HFF-Myc (cell line): ENCODE data around the gene CSRP1.

Experiments
- DNase-seq: peaks from one replicate; pipeline ENCODE4 v3.0.0-alpha.2; 2011; ENCODE audit warnings: low read depth; ENCODE audit errors: extremely low read depth
- H3K4me3 ChIP-seq: replicated peaks from 2 replicates; pipeline ENCODE4 v1.5.1; 2011; ENCODE audit warnings: low read depth, mild to moderate bottlenecking, control low read depth, low read length
- TF ChIP-seq, protein P1 (sequence below): IDR thresholded peaks from 2 replicates; pipeline ENCODE4 v1.5.1; 2012; ENCODE audit warnings: mild to moderate bottlenecking, low read depth, low read length, control low read depth; ENCODE audit errors: missing control alignments

Gene CSRP1

DNA sequence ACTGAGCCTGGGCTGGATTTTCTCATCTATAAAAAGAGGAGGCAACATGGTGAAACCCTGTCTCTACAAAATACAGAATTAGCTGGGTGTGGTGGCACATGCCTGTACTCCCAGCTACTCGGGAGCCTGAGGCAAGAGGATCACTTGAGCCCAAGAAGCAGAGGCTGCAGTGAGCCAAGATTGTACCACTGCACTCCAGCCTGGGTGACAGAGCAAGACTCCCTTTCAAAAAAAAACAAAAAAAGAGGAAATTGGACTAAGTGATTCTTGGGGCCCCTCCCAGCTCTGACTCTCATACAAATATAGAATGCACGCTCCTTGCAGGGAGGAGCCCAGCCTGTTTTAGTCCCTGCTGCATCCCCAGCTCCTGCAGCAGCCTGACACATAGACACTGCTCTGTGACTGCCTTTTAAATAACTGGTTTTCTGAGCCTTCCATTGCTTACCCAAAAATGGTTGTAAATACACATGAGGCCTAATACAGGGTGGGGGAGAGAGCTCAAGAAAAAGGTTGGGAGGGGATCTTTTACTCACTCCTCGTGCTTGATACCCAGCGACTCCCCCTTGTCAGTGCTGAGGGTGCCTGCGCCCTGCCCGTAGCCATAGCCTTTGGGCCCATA lies 17.2 kb downstream of the CSRP1 start:
- no peak overlapping the region for H3K4me3 ChIP-seq
- no peak for DNase-seq
- TF ChIP-seq, protein P1, sequence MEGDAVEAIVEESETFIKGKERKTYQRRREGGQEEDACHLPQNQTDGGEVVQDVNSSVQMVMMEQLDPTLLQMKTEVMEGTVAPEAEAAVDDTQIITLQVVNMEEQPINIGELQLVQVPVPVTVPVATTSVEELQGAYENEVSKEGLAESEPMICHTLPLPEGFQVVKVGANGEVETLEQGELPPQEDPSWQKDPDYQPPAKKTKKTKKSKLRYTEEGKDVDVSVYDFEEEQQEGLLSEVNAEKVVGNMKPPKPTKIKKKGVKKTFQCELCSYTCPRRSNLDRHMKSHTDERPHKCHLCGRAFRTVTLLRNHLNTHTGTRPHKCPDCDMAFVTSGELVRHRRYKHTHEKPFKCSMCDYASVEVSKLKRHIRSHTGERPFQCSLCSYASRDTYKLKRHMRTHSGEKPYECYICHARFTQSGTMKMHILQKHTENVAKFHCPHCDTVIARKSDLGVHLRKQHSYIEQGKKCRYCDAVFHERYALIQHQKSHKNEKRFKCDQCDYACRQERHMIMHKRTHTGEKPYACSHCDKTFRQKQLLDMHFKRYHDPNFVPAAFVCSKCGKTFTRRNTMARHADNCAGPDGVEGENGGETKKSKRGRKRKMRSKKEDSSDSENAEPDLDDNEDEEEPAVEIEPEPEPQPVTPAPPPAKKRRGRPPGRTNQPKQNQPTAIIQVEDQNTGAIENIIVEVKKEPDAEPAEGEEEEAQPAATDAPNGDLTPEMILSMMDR: no peak

DNA sequence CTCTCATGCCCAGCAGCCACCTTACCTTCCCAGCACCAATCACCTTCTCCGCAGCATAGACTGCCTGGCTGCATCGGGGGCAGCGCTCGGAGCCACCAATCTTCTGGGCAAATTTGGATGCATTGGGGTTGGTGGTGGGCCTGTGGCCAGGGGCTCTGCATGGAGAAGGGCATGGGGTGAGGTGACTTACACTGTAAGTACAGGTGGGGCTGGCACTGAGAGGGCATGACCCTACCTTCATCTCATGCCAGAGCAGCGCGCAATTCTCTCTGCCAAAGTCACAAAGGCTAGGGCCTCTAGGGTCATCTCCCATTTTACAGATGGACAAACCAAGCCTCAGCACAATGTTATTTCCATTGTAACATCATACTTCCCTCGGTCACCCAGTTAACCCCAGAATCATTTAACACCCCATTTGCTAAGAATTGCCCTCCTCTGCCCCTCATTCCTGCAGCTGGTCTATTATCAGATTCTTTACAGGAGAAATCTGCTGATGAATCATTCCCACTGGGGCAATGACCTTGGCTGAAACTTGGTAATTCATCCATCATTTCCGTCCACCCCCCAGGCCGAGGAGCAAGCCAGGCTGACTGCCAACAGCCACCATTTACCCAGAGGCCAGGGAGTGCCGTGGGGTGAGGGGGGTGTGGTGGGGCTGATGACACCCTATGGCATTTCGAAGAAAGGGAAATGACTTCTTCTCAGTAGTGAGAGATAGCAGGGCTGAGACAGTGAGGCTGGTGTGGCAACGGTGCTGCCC lies 17.9 kb downstream of the CSRP1 start:
- DNase-seq: peak; percentile 82

DNA sequence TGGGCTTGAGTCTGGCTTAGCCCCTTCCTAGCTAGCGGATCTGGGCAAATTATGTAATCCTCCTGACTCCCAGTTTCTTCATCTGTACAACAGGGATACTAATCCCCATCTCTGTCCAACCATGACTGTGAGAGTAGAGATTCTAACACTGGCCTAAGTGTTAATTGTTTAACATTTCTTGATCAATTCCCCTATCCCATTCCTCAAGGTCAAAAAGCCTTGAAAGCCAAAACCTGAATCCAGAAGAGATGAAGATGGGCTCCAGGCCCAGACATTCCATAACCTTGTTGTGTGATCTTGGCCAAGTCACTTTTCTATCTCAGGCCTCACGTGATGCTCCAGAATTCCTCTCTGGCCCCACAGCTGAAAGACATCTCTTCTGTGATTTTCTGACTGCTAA lies 19.2 kb downstream of the CSRP1 start:
- H3K4me3 ChIP-seq: no peak overlapping the region
- TF ChIP-seq, protein P1: no peak
- no peak for DNase-seq

More for the DNA sequence above, 17.9 kb downstream of the CSRP1 start:
- H3K4me3 ChIP-seq: no peak overlapping the region
- TF ChIP-seq, protein P1: no peak

DNA sequence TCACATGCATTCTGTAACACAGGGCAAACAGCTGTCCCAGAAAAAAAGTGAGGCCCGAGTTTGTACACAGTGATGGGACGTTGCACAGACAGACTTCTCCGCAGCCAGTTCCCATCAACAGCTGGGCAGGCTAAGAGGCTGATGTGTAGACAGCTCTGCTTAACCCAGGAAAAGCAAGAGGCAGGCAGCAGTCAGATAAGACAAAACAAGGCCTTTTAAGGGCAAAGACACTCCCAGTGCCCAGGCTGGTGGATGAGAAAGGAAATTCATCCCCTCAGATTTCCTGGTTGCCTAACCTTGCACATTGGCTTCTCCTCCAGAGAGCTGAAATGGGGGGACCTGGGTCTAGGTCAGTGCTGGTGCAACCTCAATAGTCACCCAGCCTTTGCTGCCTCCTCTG lies 20.7 kb downstream of the CSRP1 start:
- no peak for DNase-seq
- no peak overlapping the region for H3K4me3 ChIP-seq
- TF ChIP-seq, protein P1: no peak

DNA sequence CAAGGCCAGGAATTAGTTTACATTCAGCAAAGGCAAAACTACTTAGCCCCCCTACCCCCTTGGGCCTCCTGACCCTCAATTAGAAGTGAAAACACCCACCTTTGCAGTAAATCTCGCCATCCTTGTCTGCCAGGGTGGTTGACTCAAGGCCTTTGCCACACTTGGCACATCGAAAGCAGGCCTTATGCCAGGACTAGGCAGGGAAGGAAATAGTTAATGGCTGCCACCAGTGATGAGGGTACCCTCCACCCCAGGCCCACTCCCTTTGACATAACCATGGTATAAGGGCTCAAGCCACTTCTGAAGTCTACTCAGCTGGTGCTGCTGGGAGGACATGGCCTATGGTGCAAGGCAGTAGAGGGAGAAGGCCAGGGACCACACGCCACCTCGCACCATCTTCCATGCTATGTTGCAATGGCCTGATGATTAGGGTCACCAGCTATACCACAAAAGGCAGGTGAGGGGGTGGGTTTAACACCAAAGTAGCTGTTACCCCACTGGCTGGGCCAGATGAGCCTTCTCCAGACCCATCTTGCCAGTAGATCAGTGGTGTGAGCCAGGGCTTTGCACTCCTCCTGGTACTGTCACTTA lies 21.6 kb downstream of the CSRP1 start:
- H3K4me3 ChIP-seq: no peak overlapping the region
- TF ChIP-seq, protein P1: no peak
- no peak for DNase-seq

DNA sequence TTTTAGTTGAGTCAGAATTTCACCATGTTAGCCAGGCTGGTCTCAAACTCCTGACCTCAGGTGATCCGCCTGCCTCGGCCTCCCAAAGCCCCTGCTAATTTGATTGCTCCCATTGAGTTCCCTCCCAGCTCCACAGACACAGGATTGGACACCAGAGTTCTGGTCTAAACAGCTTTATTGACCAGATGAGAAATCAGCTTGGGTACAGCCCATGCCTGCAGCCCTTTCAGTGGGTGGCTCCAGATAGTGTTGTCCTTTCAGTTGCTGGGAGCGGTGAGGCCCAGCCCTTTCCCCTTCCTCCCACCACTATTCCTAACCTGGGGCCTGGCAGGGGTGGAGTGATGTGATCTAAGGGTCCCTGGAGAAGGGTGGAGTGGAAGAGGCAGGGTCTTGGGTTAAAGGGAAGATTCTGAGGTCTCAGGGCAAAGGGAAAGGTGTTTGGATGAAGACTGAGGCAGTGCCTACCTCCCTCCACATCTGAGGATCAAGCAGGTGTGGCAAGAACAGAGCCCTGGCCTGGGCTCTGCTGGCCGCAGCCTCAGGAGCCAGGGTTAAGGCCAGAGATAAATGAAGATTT lies 23.5 kb downstream of the CSRP1 start:
- no peak for DNase-seq
- TF ChIP-seq, protein P1: no peak
- no peak overlapping the region for H3K4me3 ChIP-seq
